Right lobe of liver (tissue), 4 donors: Measurements from ENCODE around the gene NRF1.

ENCODE experiments used
- POLR2A ChIP-seq: fragments of 450-650 bp; IDR thresholded peaks from one replicate; pipeline ENCODE4 v1.6.1; 2017; ENCODE audit warnings: antibody characterized with exemption, mild to moderate bottlenecking
- TF ChIP-seq, protein P1 (sequence below), 4 donors: fragments of 200-600 bp in 3 of 4; fragments of 450-650 bp in 1 of 4; IDR thresholded peaks; one replicate each; pipeline versions ENCODE4 v1.5.1 to v1.8.0; 2016 to 2022; ENCODE audit warnings: antibody characterized with exemption in 4 of 4, mild to moderate bottlenecking in 2 of 4
- donor health status: DM: no; HTN: no; CAD: no.
- donor health status: DM: no; HTN: no; CAD: no.
- donor health status: DM: no; HTN: yes; CAD: no.

GRCh38 chr7:129591868-129592267 lies 19.7 kb upstream of the NRF1 start:
- no peak for TF ChIP-seq POLR2A
- TF ChIP-seq, protein P1, sequence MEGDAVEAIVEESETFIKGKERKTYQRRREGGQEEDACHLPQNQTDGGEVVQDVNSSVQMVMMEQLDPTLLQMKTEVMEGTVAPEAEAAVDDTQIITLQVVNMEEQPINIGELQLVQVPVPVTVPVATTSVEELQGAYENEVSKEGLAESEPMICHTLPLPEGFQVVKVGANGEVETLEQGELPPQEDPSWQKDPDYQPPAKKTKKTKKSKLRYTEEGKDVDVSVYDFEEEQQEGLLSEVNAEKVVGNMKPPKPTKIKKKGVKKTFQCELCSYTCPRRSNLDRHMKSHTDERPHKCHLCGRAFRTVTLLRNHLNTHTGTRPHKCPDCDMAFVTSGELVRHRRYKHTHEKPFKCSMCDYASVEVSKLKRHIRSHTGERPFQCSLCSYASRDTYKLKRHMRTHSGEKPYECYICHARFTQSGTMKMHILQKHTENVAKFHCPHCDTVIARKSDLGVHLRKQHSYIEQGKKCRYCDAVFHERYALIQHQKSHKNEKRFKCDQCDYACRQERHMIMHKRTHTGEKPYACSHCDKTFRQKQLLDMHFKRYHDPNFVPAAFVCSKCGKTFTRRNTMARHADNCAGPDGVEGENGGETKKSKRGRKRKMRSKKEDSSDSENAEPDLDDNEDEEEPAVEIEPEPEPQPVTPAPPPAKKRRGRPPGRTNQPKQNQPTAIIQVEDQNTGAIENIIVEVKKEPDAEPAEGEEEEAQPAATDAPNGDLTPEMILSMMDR (IDR thresholded peaks at IDR 0.05) = no peak
